GM08714 (cell line): ENCODE measurements around the gene SDHC.
"Not testable (repeated sequence)": the region's sequence is repeated elsewhere in the genome, so short reads cannot be mapped to it uniquely, and the experiment has no call there.

Experiments used
- H3K4me3 ChIP-seq: fragments of 200-500 bp; sonication (Bioruptor generic); 2 replicates; pipeline ENCODE4 v1.5.1; 2014; ENCODE audit warnings: mild to moderate bottlenecking, low read length, inconsistent platforms
- ZNF274 ChIP-seq: IDR thresholded peaks from 2 replicates; pipeline ENCODE4 v1.6.1; 2012; ENCODE audit warnings: mild to moderate bottlenecking, low read depth, low read length

Gene SDHC

GRCh38 chr1:161389691-161390558 is 75.7 kb downstream of the SDHC start:
- no peak for TF ChIP-seq ZNF274
- H3K4me3 ChIP-seq: peak overlapping the region; percentile 92

DNA sequence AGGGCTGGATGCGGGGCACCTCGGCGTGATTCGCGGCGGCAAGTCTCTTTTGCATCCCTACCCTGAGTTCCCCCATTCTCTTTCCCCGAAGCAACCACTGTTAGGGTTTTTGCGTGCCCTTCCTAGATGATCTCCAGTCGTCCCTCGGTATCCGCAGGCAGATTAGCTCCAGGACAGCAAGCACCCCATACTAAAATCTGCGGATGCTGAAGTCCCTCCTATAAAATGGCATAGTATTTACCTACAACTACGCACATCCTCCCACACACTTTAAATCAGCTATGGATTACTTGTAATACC is 76.3 kb downstream of the SDHC start:
- peak overlapping the region; percentile 55 for H3K4me3 ChIP-seq
- TF ChIP-seq ZNF274: no peak

DNA sequence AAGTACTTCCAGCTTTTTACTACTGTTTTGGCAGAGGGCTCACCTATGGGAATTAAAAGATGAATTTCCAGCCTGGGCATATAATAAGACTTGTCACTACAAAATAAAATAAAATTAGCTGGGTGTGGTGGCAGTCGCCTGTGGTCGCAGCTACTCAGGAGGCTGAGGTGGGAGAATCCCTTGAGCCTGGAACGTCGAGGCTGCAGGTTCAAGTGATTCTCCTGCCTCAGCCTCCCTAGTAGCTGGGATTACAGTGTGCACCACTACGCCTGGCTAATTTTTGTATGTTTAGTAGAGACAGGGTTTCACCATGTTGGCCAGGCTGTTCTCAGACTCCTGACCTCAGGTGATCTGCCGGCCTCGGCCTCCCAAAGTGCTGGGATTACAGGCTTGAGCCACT is 77.0 kb downstream of the SDHC start:
- H3K4me3 ChIP-seq: not testable (repeated sequence)

GRCh38 chr1:161391611-161392010 is 77.4 kb downstream of the SDHC start:
- no peak for TF ChIP-seq ZNF274
- H3K4me3 ChIP-seq: no peak overlapping the region

- no peak for TF ChIP-seq ZNF274
- no peak overlapping the region for H3K4me3 ChIP-seq
Observed at GRCh38 chr1:161393151-161393550, 79.0 kb downstream of the SDHC start.

- H3K4me3 ChIP-seq: not testable (repeated sequence)
Observed at GRCh38 chr1:161397038-161397437, 82.9 kb downstream of the SDHC start.

DNA sequence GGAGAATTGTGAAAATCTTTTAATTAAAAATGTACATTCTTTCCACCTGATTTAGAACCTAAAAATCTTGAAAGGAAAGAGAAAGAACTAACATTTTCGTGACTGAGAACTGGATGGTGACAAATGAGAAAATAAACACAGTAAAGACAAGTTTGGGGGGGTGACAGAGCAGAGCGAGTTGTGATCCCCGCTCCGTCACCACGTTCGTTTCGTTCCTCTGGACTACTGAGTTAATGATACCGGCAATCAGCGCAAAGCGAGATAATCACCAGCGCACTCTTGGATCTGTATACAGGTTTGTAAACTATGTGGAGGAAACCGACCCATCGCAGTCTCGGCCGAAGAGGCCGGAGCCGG is 84.7 kb downstream of the SDHC start:
- peak overlapping the region; percentile 84; the same call in 1 of the 2 replicates for H3K4me3 ChIP-seq
- no peak for TF ChIP-seq ZNF274

DNA sequence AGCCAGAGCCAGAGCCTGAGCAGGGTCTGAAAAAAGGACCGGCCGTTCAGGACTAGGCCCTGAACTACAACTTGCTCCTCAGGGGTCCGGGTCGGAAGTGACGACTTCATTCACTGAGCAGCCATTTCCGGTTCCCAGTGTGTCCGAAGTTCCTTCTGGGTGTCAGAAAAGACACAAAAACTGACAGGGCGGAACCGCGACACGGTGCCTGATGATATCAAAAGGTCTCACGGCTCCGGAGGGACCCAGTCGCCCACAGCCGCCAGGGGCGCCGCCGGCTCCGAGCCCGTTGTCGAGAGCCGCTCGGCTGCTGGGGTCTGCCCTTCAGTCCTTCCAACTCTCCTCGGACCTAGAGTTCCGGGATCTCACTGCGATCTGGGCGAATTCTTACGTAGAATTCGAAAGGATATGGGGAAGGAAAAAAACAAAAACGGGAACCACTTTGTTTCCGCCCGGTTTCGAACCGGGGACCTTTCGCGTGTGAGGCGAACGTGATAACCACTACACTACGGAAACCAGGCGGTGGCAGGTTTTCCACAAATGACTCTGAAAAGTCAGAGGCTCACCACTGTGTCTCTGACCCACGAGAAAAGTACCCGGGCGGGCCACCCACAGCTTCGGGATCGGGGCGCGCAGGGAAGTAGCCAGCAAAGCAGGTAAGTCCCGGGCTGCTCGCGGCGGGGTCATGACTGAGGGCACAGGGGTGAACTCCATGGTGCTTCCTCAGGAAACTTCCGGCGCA is 85.2 kb downstream of the SDHC start:
- H3K4me3 ChIP-seq: peak overlapping the region; percentile 84
- TF ChIP-seq ZNF274: no peak

DNA sequence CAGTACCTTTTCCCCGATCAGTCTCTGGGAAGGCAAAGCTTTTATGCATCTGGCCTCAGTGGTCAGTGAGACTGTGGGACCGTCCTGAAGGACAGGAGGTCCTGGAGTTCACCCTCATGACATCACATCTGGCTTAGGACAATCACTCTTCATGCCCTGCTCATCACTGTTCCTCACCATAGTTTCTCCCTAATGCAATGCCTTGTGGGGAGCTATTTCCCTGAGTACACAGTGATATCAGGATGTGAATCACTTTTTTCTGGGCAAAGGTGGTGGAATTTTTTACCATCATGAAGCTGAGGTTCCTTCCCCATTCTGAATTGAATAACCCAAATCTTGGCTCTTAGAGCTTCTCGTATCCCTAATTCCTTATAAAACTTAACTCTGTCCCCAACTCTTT is 88.3 kb downstream of the SDHC start:
- TF ChIP-seq ZNF274: no peak

GRCh38 chr1:161404051-161404597 is 89.9 kb downstream of the SDHC start:
- no peak for TF ChIP-seq ZNF274

More for the DNA sequence above, 88.3 kb downstream of the SDHC start:
- H3K4me3 ChIP-seq: no peak overlapping the region

GRCh38 chr1:161406551-161406950 is 92.4 kb downstream of the SDHC start:
- H3K4me3 ChIP-seq: not testable (repeated sequence)

More at GRCh38 chr1:161404051-161404597, 89.9 kb downstream of the SDHC start:
- no peak overlapping the region for H3K4me3 ChIP-seq

- TF ChIP-seq ZNF274: no peak
- no peak overlapping the region for H3K4me3 ChIP-seq
Observed at GRCh38 chr1:161407451-161407985, 93.3 kb downstream of the SDHC start.

DNA sequence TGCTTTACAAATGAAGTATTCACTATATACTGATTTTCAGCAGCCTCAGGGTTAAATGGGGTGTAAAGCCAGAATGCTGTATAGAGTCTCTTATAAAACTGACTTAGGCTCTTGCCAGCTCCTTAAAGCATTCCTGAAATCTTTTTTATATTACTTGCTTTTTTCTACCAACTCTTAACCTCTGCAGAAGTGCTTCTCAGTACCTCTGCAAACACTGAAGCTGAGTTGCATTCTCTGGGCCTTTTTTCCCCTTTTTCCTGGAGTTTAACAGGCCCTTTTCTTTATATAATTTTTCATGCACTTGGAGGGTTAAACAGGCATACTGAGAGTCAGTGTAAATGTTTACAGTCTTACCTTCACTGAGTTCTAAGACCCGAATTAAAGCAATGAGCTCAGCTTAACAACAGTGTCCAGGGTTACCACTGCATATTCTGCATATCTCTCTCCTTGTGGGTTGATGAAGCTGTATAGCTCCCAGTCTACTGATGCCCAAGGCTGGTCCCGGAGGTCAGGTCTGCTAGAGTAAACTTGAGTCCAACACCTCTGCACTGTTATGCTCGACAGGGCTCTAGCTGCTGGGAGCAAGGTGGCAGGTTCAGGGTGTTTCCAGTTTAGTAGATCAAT is 94.4 kb downstream of the SDHC start:
- no peak overlapping the region for H3K4me3 ChIP-seq
- no peak for TF ChIP-seq ZNF274

- not testable (repeated sequence) for H3K4me3 ChIP-seq
Observed at GRCh38 chr1:161409848-161410635, 95.9 kb downstream of the SDHC start.

DNA sequence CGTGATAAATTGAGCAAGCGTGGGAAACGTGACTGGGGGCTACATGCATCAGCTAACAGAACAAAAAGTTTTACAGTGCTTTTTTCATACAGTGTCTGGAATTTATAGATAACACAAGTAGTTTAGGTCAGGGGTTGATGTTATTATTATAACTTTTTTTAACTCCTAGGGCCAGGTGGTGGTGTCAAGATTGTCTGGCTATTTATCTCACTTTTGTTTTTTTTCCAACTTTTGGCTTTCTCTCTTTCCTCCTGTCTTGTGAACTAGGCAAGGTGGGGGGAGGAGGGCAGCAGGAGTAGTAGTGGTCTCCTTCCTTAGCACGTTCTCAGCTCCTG is 96.4 kb downstream of the SDHC start:
- not testable (repeated sequence) for H3K4me3 ChIP-seq
